Peyer's patch (tissue), 4 donors: ENCODE measurements around the gene TSPAN8.

Experiments
- CTCF ChIP-seq, 6 experiments: fragments of 450-650 bp in 4 of 6; fragments of 200-600 bp in 2 of 6; sonication (generic) in 1 of 6; IDR thresholded peaks; one replicate each; pipeline ENCODE4 v1.5.1; 2017 to 2019; ENCODE audit warnings: antibody characterized with exemption in 6 of 6, mild to moderate bottlenecking in 3 of 6, moderate library complexity in 1 of 6
- POLR2A ChIP-seq, 2 donors: fragments of 450-650 bp; IDR thresholded peaks; one replicate each; pipeline ENCODE4 v1.5.1; 2017; ENCODE audit warnings: antibody characterized with exemption in 2 of 2, mild to moderate bottlenecking in 2 of 2, moderate library complexity in 2 of 2

- TF ChIP-seq CTCF (IDR thresholded peaks at IDR 0.05) (no peak), POLR2A (IDR thresholded peaks at IDR 0.05) (no peak)
Measured at GRCh38 chr12:71090971-71091370, 66.8 kb downstream of the TSPAN8 start.
